Neural crest cell (in vitro differentiated cells): Measurements from ENCODE around the gene AVP. TPM values are rescaled to one million over a fixed set of nuclear protein-coding genes. Genes with fewer than 3 reads are reported as not detected.

Experiments used
- DNase-seq: peaks from one replicate; pipeline ENCODE4 v3.0.0; 2021; ENCODE audit warnings: low read depth, mixed read lengths, low spot score
- H3K27ac Mint-ChIP-seq: one replicate; pipeline ENCODE4 v1.8.0; 2021; ENCODE audit warnings: mild to moderate bottlenecking, mixed read lengths; ENCODE audit not compliant: unreplicated experiment
- H3K27me3 Mint-ChIP-seq: 2 replicates; pipeline ENCODE4 v1.8.0; 2021; ENCODE audit warnings: low read depth, mild to moderate bottlenecking, mixed read lengths
- H3K36me3 Mint-ChIP-seq: 2 replicates; pipeline ENCODE4 v1.8.0; 2021; ENCODE audit warnings: low read depth, mild to moderate bottlenecking, mixed read lengths
- H3K4me1 Mint-ChIP-seq: 2 replicates; pipeline ENCODE4 v1.8.0; 2021; ENCODE audit warnings: mixed read lengths
- H3K4me3 Mint-ChIP-seq: one replicate; pipeline ENCODE4 v1.8.0; 2021; ENCODE audit warnings: mild to moderate bottlenecking, mixed read lengths
- H3K9me3 Mint-ChIP-seq: 2 replicates; pipeline ENCODE4 v1.8.0; 2021; ENCODE audit warnings: mixed read lengths
- total RNA-seq: library from RNA; stranded (reverse); gene quantifications from 2 replicates; pipeline ENCODE4 v1.2.1, GENCODE V29; 2021
- TF ChIP-seq, protein P1 (sequence below): fragments of 200-600 bp; sonication (generic); conservative IDR thresholded peaks from 2 replicates; pipeline ENCODE4 v1.5.0; 2021; ENCODE audit warnings: antibody characterized with exemption, mild to moderate bottlenecking

Gene AVP
- total RNA-seq, 1 donor from 2014 or later: not detected

DNA sequence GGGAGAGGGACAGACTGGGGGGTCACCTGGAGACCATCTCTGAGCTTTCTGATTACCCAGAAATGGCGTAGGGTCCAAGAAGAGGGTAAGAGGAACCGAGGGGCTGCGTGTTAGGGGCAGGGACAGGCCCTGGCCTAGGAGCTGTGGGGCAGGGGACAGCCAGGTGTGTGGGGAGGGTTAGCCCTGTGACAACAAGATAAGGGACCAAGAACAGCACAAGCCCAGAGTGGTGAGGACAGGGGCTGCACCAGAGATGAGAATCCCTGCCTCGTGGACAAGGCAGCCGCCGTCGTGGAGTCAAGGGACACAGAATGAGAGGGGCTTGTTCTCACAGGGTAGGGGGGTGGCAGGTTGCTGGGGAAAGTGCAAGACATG is 449 bp upstream of the AVP start:
- no peak overlapping the region for H3K27ac Mint-ChIP-seq
- H3K36me3 Mint-ChIP-seq: no peaks in the 10 kb centered on the region
- no peaks in the 10 kb centered on the region for H3K4me1 Mint-ChIP-seq
- no peaks in the 10 kb centered on the region for H3K9me3 Mint-ChIP-seq
- no peak overlapping the region for H3K4me3 Mint-ChIP-seq
- H3K27me3 Mint-ChIP-seq: peaks cover 59% of the 10 kb centered on the region
- TF ChIP-seq, protein P1, sequence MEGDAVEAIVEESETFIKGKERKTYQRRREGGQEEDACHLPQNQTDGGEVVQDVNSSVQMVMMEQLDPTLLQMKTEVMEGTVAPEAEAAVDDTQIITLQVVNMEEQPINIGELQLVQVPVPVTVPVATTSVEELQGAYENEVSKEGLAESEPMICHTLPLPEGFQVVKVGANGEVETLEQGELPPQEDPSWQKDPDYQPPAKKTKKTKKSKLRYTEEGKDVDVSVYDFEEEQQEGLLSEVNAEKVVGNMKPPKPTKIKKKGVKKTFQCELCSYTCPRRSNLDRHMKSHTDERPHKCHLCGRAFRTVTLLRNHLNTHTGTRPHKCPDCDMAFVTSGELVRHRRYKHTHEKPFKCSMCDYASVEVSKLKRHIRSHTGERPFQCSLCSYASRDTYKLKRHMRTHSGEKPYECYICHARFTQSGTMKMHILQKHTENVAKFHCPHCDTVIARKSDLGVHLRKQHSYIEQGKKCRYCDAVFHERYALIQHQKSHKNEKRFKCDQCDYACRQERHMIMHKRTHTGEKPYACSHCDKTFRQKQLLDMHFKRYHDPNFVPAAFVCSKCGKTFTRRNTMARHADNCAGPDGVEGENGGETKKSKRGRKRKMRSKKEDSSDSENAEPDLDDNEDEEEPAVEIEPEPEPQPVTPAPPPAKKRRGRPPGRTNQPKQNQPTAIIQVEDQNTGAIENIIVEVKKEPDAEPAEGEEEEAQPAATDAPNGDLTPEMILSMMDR: no peak
- DNase-seq: no peak

GRCh38 chr20:3082955-3083952 is 1.3 kb downstream of the AVP start:
- TF ChIP-seq, protein P1: no peak
- no peak for DNase-seq
- H3K36me3 Mint-ChIP-seq: no peaks in the 10 kb centered on the region
- no peak overlapping the region for H3K27ac Mint-ChIP-seq
- no peaks in the 10 kb centered on the region for H3K4me1 Mint-ChIP-seq
- H3K9me3 Mint-ChIP-seq: no peaks in the 10 kb centered on the region
- peaks cover 64% of the 10 kb centered on the region for H3K27me3 Mint-ChIP-seq
- peak overlapping the region; percentile 27 for H3K4me3 Mint-ChIP-seq

- no peak overlapping the region for H3K4me3 Mint-ChIP-seq
- TF ChIP-seq, protein P1: no peak
- no peaks in the 10 kb centered on the region for H3K9me3 Mint-ChIP-seq
- H3K27me3 Mint-ChIP-seq: peaks cover 71% of the 10 kb centered on the region
- no peaks in the 10 kb centered on the region for H3K36me3 Mint-ChIP-seq
- H3K4me1 Mint-ChIP-seq: no peaks in the 10 kb centered on the region
- DNase-seq: no peak
- no peak overlapping the region for H3K27ac Mint-ChIP-seq
These were observed 2.1 kb downstream of the AVP start for GRCh38 chr20:3082306-3082951.

GRCh38 chr20:3081641-3082040 is 2.9 kb downstream of the AVP start:
- Mint-ChIP-seq H3K27ac (no peak overlapping the region), H3K27me3 (peaks cover 74% of the 10 kb centered on the region), H3K4me3 (no peak overlapping the region), H3K36me3 (no peaks in the 10 kb centered on the region), H3K9me3 (no peaks in the 10 kb centered on the region), H3K4me1 (no peaks in the 10 kb centered on the region)
- no peak for DNase-seq
- TF ChIP-seq, protein P1: no peak

DNA sequence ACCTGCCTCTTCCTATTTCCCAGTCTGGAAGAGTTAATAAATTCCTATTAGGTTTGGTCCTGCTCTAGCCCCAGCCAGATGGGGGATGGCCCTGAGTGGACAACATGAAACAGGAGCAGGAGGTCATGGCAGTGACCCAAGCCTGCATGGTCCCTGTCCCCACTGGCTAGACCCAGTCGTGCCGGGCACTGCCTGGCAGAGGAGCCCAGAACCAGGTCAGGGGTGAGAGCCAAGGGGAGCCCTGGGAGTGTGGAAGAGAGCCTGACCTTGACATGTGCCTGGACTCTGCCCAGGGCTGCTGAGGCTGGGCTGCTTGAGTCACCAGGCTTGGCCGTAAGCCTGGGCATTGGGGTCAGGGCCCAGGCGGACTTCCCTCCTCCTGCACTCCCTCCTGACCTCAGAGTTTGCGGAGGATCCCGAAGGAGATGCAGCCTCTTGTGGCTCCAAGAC is 3.6 kb downstream of the AVP start:
- DNase-seq: no peak
- Mint-ChIP-seq H3K4me1 (no peaks in the 10 kb centered on the region), H3K27me3 (peaks cover 74% of the 10 kb centered on the region), H3K9me3 (no peaks in the 10 kb centered on the region), H3K4me3 (no peak overlapping the region), H3K27ac (no peak overlapping the region), H3K36me3 (no peaks in the 10 kb centered on the region)
- TF ChIP-seq, protein P1: no peak
